Measurements from ENCODE around the gene CRYL1.

The CRYL1 gene

GRCh38 chr13:20387441-20387971, 138.2 kb downstream of the CRYL1 start:
- Mint-ChIP-seq H3K4me1 (no peaks in the 10 kb centered on the region), H3K36me3 (ENCODE audit: low read depth) (no peaks in the 10 kb centered on the region), H3K27ac (no peak overlapping the region), H3K4me3 (no peak overlapping the region), H3K9me3 (peaks cover 15% of the 10 kb centered on the region), H3K27me3 (ENCODE audit: low read depth, poor library complexity) (peaks cover 9% of the 10 kb centered on the region)
- DNase-seq, result no peak
- TF ChIP-seq CTCF (IDR thresholded peaks at IDR 0.05), result no peak

GRCh38 chr13:20387006-20387405, 138.7 kb downstream of the CRYL1 start:
- Mint-ChIP-seq H3K9me3 (peaks cover 15% of the 10 kb centered on the region), H3K4me1 (no peaks in the 10 kb centered on the region)
- TF ChIP-seq CTCF (IDR thresholded peaks at IDR 0.05), result no peak

GRCh38 chr13:20383058-20383457, 142.6 kb downstream of the CRYL1 start:
- Mint-ChIP-seq H3K36me3 (ENCODE audit: low read depth) (no peaks in the 10 kb centered on the region), H3K9me3 (peaks cover 8% of the 10 kb centered on the region), H3K4me3 (no peak overlapping the region), H3K27me3 (ENCODE audit: low read depth, poor library complexity) (peaks cover 10% of the 10 kb centered on the region), H3K27ac (no peak overlapping the region), H3K4me1 (no peaks in the 10 kb centered on the region)
- no peak for TF ChIP-seq CTCF (IDR thresholded peaks at IDR 0.05)
- no peak for DNase-seq

More at GRCh38 chr13:20387006-20387405, 138.7 kb downstream of the CRYL1 start:
- Mint-ChIP-seq H3K27me3 (ENCODE audit: low read depth, poor library complexity) (peaks cover 9% of the 10 kb centered on the region), H3K4me3 (no peak overlapping the region), H3K27ac (no peak overlapping the region), H3K36me3 (ENCODE audit: low read depth) (no peaks in the 10 kb centered on the region)
- DNase-seq, result no peak

GRCh38 chr13:20381401-20381800, 144.3 kb downstream of the CRYL1 start:
- H3K36me3 Mint-ChIP-seq (ENCODE audit: low read depth), result no peaks in the 10 kb centered on the region
- no peak for TF ChIP-seq CTCF (IDR thresholded peaks at IDR 0.05)

GRCh38 chr13:20378721-20379120, 146.9 kb downstream of the CRYL1 start:
- no peaks in the 10 kb centered on the region for H3K36me3 Mint-ChIP-seq (ENCODE audit: low read depth)
- DNase-seq, result no peak
- H3K27ac Mint-ChIP-seq, result no peak overlapping the region
- peaks cover 15% of the 10 kb centered on the region for H3K27me3 Mint-ChIP-seq (ENCODE audit: low read depth, poor library complexity)
- no peak overlapping the region for H3K4me3 Mint-ChIP-seq
- TF ChIP-seq CTCF (IDR thresholded peaks at IDR 0.05), result no peak
- H3K4me1 Mint-ChIP-seq, result no peaks in the 10 kb centered on the region
- no peaks in the 10 kb centered on the region for H3K9me3 Mint-ChIP-seq

More at GRCh38 chr13:20381401-20381800, 144.3 kb downstream of the CRYL1 start:
- no peak for DNase-seq
- Mint-ChIP-seq H3K4me3 (no peak overlapping the region), H3K9me3 (no peaks in the 10 kb centered on the region), H3K27ac (no peak overlapping the region), H3K4me1 (no peaks in the 10 kb centered on the region), H3K27me3 (ENCODE audit: low read depth, poor library complexity) (peaks cover 12% of the 10 kb centered on the region)

GRCh38 chr13:20377720-20378119, 147.9 kb downstream of the CRYL1 start:
- Mint-ChIP-seq H3K9me3 (no peaks in the 10 kb centered on the region), H3K27ac (no peak overlapping the region), H3K27me3 (ENCODE audit: low read depth, poor library complexity) (peaks cover 15% of the 10 kb centered on the region), H3K36me3 (ENCODE audit: low read depth) (no peaks in the 10 kb centered on the region), H3K4me3 (no peak overlapping the region), H3K4me1 (no peaks in the 10 kb centered on the region)
- TF ChIP-seq CTCF (IDR thresholded peaks at IDR 0.05), result no peak
- DNase-seq, result no peak
